Transverse colon (tissue), 4 donors: ENCODE results near the gene ZBTB16. TPM values are rescaled to one million over a fixed set of nuclear protein-coding genes. Genes with fewer than 3 reads are reported as not detected.

Experiments used
- DNase-seq: peaks from one replicate; pipeline ENCODE4 v3.0.0-alpha.2; 2019
- H3K27ac ChIP-seq, 4 donors: fragments of 200-600 bp; sonication (generic); 2 replicates each; pipeline ENCODE4 v1.5.1; 2016 to 2018; ENCODE audit warnings: inconsistent platforms in 4 of 4
- H3K27me3 ChIP-seq: fragments of 200-600 bp; sonication (generic); 2 replicates; pipeline ENCODE4 v1.5.1; 2017; ENCODE audit warnings: inconsistent platforms
- H3K36me3 ChIP-seq, 4 donors: fragments of 200-600 bp; sonication (generic); 2 replicates each; pipeline ENCODE4 v1.5.1; 2017 to 2019; ENCODE audit warnings: inconsistent platforms in 4 of 4
- H3K4me1 ChIP-seq, 4 donors: fragments of 200-600 bp; sonication (generic); 2 replicates each; pipeline ENCODE4 v1.5.1; 2017 to 2020; ENCODE audit warnings: inconsistent platforms in 4 of 4
- H3K4me3 ChIP-seq, 4 donors: fragments of 200-600 bp; sonication (generic); 1 replicate in 1 of 4; 2 replicates in 3 of 4; pipeline versions ENCODE4 v1.5.1 to v1.6.1; 2017 to 2019; ENCODE audit warnings: inconsistent platforms in 4 of 4
- H3K9me3 ChIP-seq, 2 donors: fragments of 200-600 bp; sonication (generic); 2 replicates each; pipeline ENCODE4 v1.5.1; 2017 to 2019; ENCODE audit warnings: inconsistent platforms in 2 of 2
- EP300 ChIP-seq: sonication (generic); formaldehyde crosslinking; IDR thresholded peaks from one replicate; pipeline ENCODE4 v1.6.1; 2017; ENCODE audit warnings: antibody characterized with exemption, low read depth
- POLR2A ChIP-seq: fragments of 450-650 bp; IDR thresholded peaks from one replicate; pipeline ENCODE4 v1.6.1; 2016; ENCODE audit warnings: antibody characterized with exemption, mild to moderate bottlenecking, moderate library complexity
- POLR2AphosphoS5 ChIP-seq, 3 donors: sonication (generic); formaldehyde crosslinking; IDR thresholded peaks; one replicate each; pipeline ENCODE4 v1.6.1; 2016; ENCODE audit warnings: antibody characterized with exemption in 3 of 3
- WGBS, 2 donors: methylation state at CpG; one replicate each; pipeline ENCODE4 v1.1.5; 2018; ENCODE audit warnings: low coverage in 1 of 2; 5-methylcytosine and 5-hydroxymethylcytosine counted together
- in situ Hi-C, 4 donors: fragments of 200-750 bp; cut with MboI; loops; one replicate each; pipeline versions ENCODE4 v1.15.0 to v1.15.1; 2017; ENCODE audit warnings: low sequenced_read_pairs in 3 of 4, low pct_ligation_motif_present in 1 of 4, low pct_unique_long_range_greater_than_20kb in 1 of 4
- intact Hi-C: fragments of 100-400 bp; cut with DNase I; formaldehyde crosslinking; loops from one replicate; pipeline ENCODE4 v1.15.1; 2023; ENCODE audit warnings: low total_unique reads
- total RNA-seq, 4 donors: library from RNA; depleted of rRNA; stranded (reverse); fragments of >200 nt; gene quantifications; one replicate each; pipeline ENCODE4 v1.1.0, GENCODE V29; 2016
- TF ChIP-seq, protein P1 (sequence below), 5 experiments: fragments of 200-600 bp in 3 of 5; fragments of 450-650 bp in 2 of 5; sonication (generic) in 3 of 5; IDR thresholded peaks; 1 replicate in 2 of 5; 2 replicates in 3 of 5; pipeline ENCODE4 v1.5.1; 2016 to 2017; ENCODE audit warnings: antibody characterized with exemption in 5 of 5, inconsistent platforms in 3 of 5, mild to moderate bottlenecking in 2 of 5, moderate library complexity in 1 of 5

ZBTB16 gene
- total RNA-seq, 4 donors from 2014 or later, result 108 to 271 (median 155) TPM

DNA sequence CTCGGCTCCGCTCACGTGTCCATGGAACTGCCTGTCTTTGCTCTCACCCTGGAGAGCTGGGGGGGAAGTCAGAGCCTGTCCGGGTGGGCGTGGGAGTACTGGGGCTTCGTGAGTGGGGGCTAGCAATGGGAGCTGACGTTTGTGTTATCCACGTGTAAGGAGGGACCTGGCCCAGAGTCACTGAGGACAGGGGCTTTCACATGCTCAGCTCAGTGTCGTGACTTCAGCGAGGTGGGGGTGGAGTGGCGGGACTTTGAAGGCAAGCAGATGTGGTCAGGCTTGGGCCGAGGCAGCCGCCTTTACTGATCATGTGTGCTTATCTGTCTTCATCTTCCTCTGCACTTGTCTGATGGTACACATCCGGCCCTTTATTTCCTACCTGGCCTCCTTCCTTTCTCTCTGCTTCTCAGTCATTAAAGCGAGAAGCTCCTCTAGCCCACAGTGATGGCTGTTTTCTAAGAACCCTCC, 123.6 kb downstream of the ZBTB16 start:
- Histone ChIP-seq H3K4me3 (no peak overlapping the region), H3K27me3 (no peaks in the 10 kb centered on the region), H3K36me3 (peaks cover 0 to 6% (median under 1%) of the 10 kb centered on the region in 4 donors), H3K27ac (peak overlapping the region; percentile 94 to 96 (median 96)), H3K4me1 (peaks cover 28 to 56% (median 54%) of the 10 kb centered on the region in 4 donors), H3K9me3 (no peaks in the 10 kb centered on the region)
- TF ChIP-seq POLR2AphosphoS5 (IDR thresholded peaks at IDR 0.05), result no peak
- TF ChIP-seq POLR2A, result no peak
- TF ChIP-seq EP300, result no peak
- TF ChIP-seq, protein P1, sequence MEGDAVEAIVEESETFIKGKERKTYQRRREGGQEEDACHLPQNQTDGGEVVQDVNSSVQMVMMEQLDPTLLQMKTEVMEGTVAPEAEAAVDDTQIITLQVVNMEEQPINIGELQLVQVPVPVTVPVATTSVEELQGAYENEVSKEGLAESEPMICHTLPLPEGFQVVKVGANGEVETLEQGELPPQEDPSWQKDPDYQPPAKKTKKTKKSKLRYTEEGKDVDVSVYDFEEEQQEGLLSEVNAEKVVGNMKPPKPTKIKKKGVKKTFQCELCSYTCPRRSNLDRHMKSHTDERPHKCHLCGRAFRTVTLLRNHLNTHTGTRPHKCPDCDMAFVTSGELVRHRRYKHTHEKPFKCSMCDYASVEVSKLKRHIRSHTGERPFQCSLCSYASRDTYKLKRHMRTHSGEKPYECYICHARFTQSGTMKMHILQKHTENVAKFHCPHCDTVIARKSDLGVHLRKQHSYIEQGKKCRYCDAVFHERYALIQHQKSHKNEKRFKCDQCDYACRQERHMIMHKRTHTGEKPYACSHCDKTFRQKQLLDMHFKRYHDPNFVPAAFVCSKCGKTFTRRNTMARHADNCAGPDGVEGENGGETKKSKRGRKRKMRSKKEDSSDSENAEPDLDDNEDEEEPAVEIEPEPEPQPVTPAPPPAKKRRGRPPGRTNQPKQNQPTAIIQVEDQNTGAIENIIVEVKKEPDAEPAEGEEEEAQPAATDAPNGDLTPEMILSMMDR (IDR thresholded peaks at IDR 0.05), result no peak
- in situ Hi-C loops, result loop anchor here (10.0 to 25.0 kb wide), 4 partner anchors 108 to 148 kb away; no protein-coding TSS in a partner anchor
- WGBS, 2 donors, result 58 to 68% methylated on average over 7 to 15 of the region's 15 CpGs
- peak; percentile 58 for DNase-seq
- intact Hi-C loops, result loop anchor here (10.0 kb wide), 1 partner anchor 72 kb away; no protein-coding TSS in a partner anchor

DNA sequence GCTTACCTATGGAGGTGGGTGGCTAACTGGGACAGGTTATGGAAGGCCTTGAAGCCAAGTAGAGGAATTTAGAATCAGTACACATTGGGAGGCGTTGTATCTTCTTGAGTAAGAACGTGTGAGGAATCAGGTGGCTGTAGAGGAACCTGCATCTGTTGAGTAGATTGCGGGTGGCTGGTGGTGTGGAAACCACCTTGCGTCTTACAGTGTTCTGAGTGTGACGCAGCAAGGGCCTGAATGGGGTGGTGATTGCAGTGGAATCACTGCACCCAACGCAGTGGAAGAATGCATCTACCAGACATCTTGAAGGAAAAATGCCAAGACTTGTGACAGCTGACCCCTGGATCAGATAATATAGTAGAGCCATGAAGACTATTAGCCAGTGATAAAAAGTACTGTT, 125.9 kb downstream of the ZBTB16 start:
- intact Hi-C loops (loop anchor here (10.0 kb wide), 1 partner anchor 69 kb away; no protein-coding TSS in a partner anchor), in situ Hi-C loops (loop anchor here (10.0 to 25.0 kb wide), 4 partner anchors 111 to 151 kb away; no protein-coding TSS in a partner anchor)
- no peak for DNase-seq
- TF ChIP-seq POLR2AphosphoS5 (IDR thresholded peaks at IDR 0.05) (no peak), EP300 (no peak), POLR2A (no peak)
- TF ChIP-seq, protein P1 (IDR thresholded peaks at IDR 0.05), result no peak
- WGBS, 2 donors, result 86 to 97% methylated on average over 3 to 6 of the region's 6 CpGs
- Histone ChIP-seq H3K9me3 (no peaks in the 10 kb centered on the region), H3K36me3 (peaks cover 0 to 6% (median 2%) of the 10 kb centered on the region in 4 donors), H3K27ac (peak overlapping the region in 1 of 4 donors; percentile 96), H3K27me3 (no peaks in the 10 kb centered on the region), H3K4me3 (no peak overlapping the region), H3K4me1 (peaks cover 11 to 36% (median 33%) of the 10 kb centered on the region in 4 donors)

DNA sequence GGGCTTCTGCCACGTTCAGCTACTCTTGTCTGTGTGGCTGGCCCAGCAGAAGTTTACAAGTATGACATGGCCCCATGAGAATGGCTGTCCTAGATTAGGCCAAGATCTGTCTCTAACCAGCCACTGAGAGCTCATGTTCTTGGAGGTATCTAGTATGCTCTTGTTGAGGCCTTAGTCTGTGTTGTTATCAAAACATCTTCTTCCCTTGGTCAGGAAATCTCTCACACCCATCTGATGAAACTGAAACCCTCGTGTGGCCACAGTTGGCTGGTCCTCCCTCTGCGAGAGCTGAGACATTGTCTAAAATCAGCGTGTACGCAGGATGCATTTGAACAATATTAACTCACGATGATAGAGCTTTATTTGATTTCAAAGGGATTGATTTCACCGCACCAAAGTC, 127.7 kb downstream of the ZBTB16 start:
- in situ Hi-C loops, result loop anchor here (10.0 to 25.0 kb wide), 4 partner anchors 112 to 152 kb away; no protein-coding TSS in a partner anchor
- Histone ChIP-seq H3K4me3 (no peak overlapping the region), H3K4me1 (peaks cover 2 to 18% (median 15%) of the 10 kb centered on the region in 4 donors), H3K9me3 (no peaks in the 10 kb centered on the region), H3K27ac (peak overlapping the region; percentile 4 to 96 (median 23)), H3K27me3 (no peaks in the 10 kb centered on the region), H3K36me3 (peaks cover 0 to 6% (median 2%) of the 10 kb centered on the region in 4 donors)
- TF ChIP-seq EP300 (no peak), POLR2A (no peak), POLR2AphosphoS5 (IDR thresholded peaks at IDR 0.05) (no peak)
- TF ChIP-seq, protein P1 (IDR thresholded peaks at IDR 0.05), result no peak
- WGBS, 2 donors, result 86% methylated on average over 7 of the region's 7 CpGs; no CpG with 5 or more reads in 1 of the 2 donors
- intact Hi-C loops, result loop anchor here (10.0 kb wide), 1 partner anchor 68 kb away; no protein-coding TSS in a partner anchor
- DNase-seq, result no peak

DNA sequence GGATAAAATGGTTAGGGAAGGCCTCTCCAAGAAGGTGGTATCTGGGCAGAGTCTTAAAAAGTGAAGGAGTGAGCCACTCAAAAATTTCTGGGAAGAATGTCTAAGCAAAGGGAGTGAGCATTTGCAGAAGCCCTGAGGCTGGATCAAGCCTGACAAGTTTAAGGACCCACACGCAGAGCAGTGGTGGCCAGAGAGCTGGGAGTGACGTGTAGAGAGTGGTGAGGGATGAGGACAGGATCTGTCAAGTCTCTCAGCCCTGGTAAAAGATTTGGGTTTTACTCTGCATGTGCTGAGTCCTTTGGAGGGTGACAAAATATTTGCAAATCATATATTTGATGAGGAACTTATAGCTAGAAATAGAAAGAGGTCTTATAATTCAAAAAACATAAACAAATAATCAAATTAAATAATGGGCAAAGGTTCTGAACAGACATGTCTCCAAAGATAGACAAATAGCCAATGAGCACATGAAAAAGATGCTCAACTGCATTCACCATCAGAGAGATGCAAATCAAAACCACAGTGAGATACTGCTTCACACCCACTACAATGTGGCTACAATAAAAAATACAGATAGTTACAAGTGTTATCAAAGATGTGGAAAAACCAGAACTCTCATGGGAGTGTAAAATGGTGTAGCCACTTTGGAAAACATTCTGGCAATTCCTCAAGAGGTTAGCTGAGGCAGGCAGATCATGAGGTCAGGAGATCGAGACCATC, 129.5 kb downstream of the ZBTB16 start:
- Histone ChIP-seq H3K9me3 (no peaks in the 10 kb centered on the region), H3K36me3 (peaks cover 0 to 6% (median 2%) of the 10 kb centered on the region in 4 donors), H3K4me1 (peaks cover 4 to 12% (median 8%) of the 10 kb centered on the region in 4 donors), H3K27me3 (no peaks in the 10 kb centered on the region), H3K4me3 (no peak overlapping the region), H3K27ac (peak overlapping the region in 3 of 4 donors; percentile 30 to 96 (median 31))
- in situ Hi-C loops, result loop anchor here (10.0 to 25.0 kb wide), 4 partner anchors 114 to 154 kb away; no protein-coding TSS in a partner anchor
- WGBS, 2 donors, result 81 to 96% methylated on average over 3 of the region's 3 CpGs
- no peak for TF ChIP-seq POLR2A
- no peak for TF ChIP-seq EP300
- TF ChIP-seq POLR2AphosphoS5 (IDR thresholded peaks at IDR 0.05), result peak in 1 of 3 donors; percentile 5
- intact Hi-C loops, result loop anchor here (10.0 kb wide), 1 partner anchor 66 kb away; no protein-coding TSS in a partner anchor
- DNase-seq, result no peak
